NT2/D1 (cell line): ENCODE measurements around the gene DNAL4.

ENCODE experiments used
- DNase-seq: peaks from one replicate; pipeline ENCODE4 v3.0.0-alpha.2; 2011; ENCODE audit warnings: low read depth, low spot score
- H3K27me3 ChIP-seq: 2 replicates; pipeline ENCODE4 v1.6.0; 2011; ENCODE audit warnings: mild to moderate bottlenecking; ENCODE audit not compliant: insufficient read length, insufficient read depth
- H3K36me3 ChIP-seq: 2 replicates; pipeline ENCODE4 v1.6.1; 2011; ENCODE audit warnings: mild to moderate bottlenecking, low read length, mixed read lengths; ENCODE audit not compliant: insufficient read depth, insufficient read length
- H3K4me1 ChIP-seq: 2 replicates; pipeline ENCODE4 v1.5.1; 2011; ENCODE audit not compliant: insufficient read depth, insufficient read length
- H3K4me3 ChIP-seq: 2 replicates; pipeline ENCODE4 v1.5.1; 2011; ENCODE audit warnings: low read depth; ENCODE audit not compliant: insufficient read length
- H3K9ac ChIP-seq: 2 replicates; pipeline ENCODE4 v1.6.0; 2011; ENCODE audit warnings: low read depth; ENCODE audit not compliant: insufficient read length
- H3K9me3 ChIP-seq: 2 replicates; pipeline ENCODE4 v1.5.1; 2011; ENCODE audit warnings: mild to moderate bottlenecking, low read length; ENCODE audit not compliant: insufficient read depth
- SUZ12 ChIP-seq: IDR thresholded peaks from 2 replicates; pipeline ENCODE4 v1.6.1; 2011; ENCODE audit not compliant: insufficient read length, insufficient read depth; ENCODE audit errors: extremely low read depth
- YY1 ChIP-seq: IDR thresholded peaks from 2 replicates; pipeline ENCODE4 v1.6.1; 2011; ENCODE audit not compliant: insufficient read length, insufficient read depth
- ZNF274 ChIP-seq: IDR thresholded peaks from 2 replicates; pipeline ENCODE4 v1.6.1; 2011; ENCODE audit warnings: mild to moderate bottlenecking, low read depth, low read length

Gene DNAL4

DNA sequence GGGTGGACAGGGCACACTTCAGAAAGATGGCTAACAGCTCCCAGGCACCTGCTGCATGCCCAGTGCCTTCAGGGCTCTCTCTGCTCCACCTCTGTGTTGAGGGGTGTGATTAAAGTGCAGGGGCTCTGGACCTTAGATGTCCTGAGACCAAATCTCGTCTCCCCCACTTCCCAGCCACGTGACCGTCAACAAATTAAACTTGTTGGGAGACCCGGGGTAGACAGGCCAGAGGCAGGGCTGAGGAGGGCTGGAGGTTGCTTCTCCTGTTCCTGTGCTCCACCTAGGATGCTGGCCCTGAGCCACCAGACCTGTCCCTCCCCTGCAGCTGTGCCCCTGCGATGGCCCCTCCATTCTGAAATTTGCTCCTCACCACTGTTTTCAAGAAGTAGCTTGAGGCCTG is 32.9 kb upstream of the DNAL4 start:
- no peak overlapping the region for H3K4me3 ChIP-seq
- no peaks in the 10 kb centered on the region for H3K27me3 ChIP-seq
- H3K9me3 ChIP-seq, result peaks cover 15% of the 10 kb centered on the region; the same call in 1 of the 2 replicates
- H3K9ac ChIP-seq, result no peak overlapping the region
- no peaks in the 10 kb centered on the region for H3K4me1 ChIP-seq
- peaks cover 7% of the 10 kb centered on the region for H3K36me3 ChIP-seq
- no peak for DNase-seq
- no peak for TF ChIP-seq YY1
- no peak for TF ChIP-seq SUZ12
- TF ChIP-seq ZNF274, result no peak

- DNase-seq, result no peak
- Histone ChIP-seq H3K9me3 (peaks cover 13% of the 10 kb centered on the region; the same call in 1 of the 2 replicates), H3K36me3 (peaks cover 7% of the 10 kb centered on the region), H3K4me1 (no peaks in the 10 kb centered on the region), H3K4me3 (no peak overlapping the region), H3K9ac (no peak overlapping the region), H3K27me3 (no peaks in the 10 kb centered on the region)
- TF ChIP-seq YY1, result no peak
- TF ChIP-seq ZNF274, result no peak
- TF ChIP-seq SUZ12, result no peak
Observed at GRCh38 chr22:38826386-38826785, 32.4 kb upstream of the DNAL4 start.

- Histone ChIP-seq H3K9ac (no peak overlapping the region), H3K9me3 (0 out of 2 replicates have a peak, but pooled peaks cover 5% of the 10 kb centered on the region), H3K27me3 (no peaks in the 10 kb centered on the region), H3K36me3 (peaks cover 7% of the 10 kb centered on the region), H3K4me1 (no peaks in the 10 kb centered on the region), H3K4me3 (no peak overlapping the region)
- TF ChIP-seq YY1 (no peak), SUZ12 (no peak), ZNF274 (no peak)
- DNase-seq, result peak; percentile 68
Observed at GRCh38 chr22:38824585-38824984, 30.6 kb upstream of the DNAL4 start.

- no peak for TF ChIP-seq ZNF274
- TF ChIP-seq YY1, result no peak
- Histone ChIP-seq H3K4me3 (no peak overlapping the region), H3K9ac (no peak overlapping the region), H3K36me3 (peaks cover 7% of the 10 kb centered on the region), H3K9me3 (no peaks in the 10 kb centered on the region), H3K4me1 (no peaks in the 10 kb centered on the region), H3K27me3 (no peaks in the 10 kb centered on the region)
- no peak for DNase-seq
Observed at GRCh38 chr22:38823637-38824036, 29.7 kb upstream of the DNAL4 start.

- DNase-seq, result no peak
- Histone ChIP-seq H3K27me3 (no peaks in the 10 kb centered on the region), H3K36me3 (peaks cover 7% of the 10 kb centered on the region), H3K4me3 (no peak overlapping the region), H3K4me1 (no peaks in the 10 kb centered on the region), H3K9me3 (no peaks in the 10 kb centered on the region), H3K9ac (no peak overlapping the region)
- no peak for TF ChIP-seq YY1
- TF ChIP-seq ZNF274, result no peak
- no peak for TF ChIP-seq SUZ12
Observed at GRCh38 chr22:38823076-38823475, 29.1 kb upstream of the DNAL4 start.

GRCh38 chr22:38820020-38820419 is 26.1 kb upstream of the DNAL4 start:
- H3K27me3 ChIP-seq, result no peaks in the 10 kb centered on the region
- H3K9ac ChIP-seq, result no peak overlapping the region
- H3K4me1 ChIP-seq, result peaks cover 4% of the 10 kb centered on the region
- no peak for TF ChIP-seq YY1
- no peak for TF ChIP-seq SUZ12
- TF ChIP-seq ZNF274, result no peak
- H3K36me3 ChIP-seq, result no peaks in the 10 kb centered on the region
- no peaks in the 10 kb centered on the region for H3K9me3 ChIP-seq
- H3K4me3 ChIP-seq, result no peak overlapping the region
- no peak for DNase-seq

DNA sequence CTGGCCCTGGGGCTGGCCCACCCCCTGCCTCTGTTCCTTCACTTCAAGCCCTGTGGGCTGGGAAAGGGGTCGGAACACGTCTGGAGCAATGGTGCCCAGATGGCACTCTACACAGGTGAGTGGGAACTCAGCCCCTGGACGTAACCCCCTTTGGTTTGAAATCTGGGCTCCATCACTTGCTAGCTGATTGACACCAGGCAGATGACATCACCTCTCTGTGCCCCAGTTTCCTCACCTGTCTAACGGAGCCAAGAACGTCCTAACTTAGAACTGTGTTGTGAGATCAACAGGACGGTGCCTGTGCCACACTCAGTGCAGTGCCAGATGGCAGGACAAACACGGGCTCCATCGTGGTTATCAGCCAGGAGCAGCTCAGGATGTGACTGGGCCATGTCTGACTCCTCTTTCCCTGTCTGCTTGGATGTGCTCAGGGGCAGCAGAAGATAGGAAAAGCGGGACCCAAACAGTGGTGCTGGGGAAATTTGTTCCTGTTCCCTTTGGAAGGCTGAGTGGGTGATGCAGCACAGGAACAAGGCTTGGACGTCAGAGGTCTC is 25.5 kb upstream of the DNAL4 start:
- TF ChIP-seq SUZ12 (no peak), ZNF274 (no peak), YY1 (no peak)
- no peak overlapping the region for H3K9ac ChIP-seq
- no peaks in the 10 kb centered on the region for H3K36me3 ChIP-seq
- DNase-seq, result no peak
- no peak overlapping the region for H3K4me3 ChIP-seq
- no peaks in the 10 kb centered on the region for H3K9me3 ChIP-seq
- peaks cover 4% of the 10 kb centered on the region for H3K4me1 ChIP-seq
- H3K27me3 ChIP-seq, result no peaks in the 10 kb centered on the region
